ENCODE results near the gene STIM2.

STIM2 gene

DNA sequence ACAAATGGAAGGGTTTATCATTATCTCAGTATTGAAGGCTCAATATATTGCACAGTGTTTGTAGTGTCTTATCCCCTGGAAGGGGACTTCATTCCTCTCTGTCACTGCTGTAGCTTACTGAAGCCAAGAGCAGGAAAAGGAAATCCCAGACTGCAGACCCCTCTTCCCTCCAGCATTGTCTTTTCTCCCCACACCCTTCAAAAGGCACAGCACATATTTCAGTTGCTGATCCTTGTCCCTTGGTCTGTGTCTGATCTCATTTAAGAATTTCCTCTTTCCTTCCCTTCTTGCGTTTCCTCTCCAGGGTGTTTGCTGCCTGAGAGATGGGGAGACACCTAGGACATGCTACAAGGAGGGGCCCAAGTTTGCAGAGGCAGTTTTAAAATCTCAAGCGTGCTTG is 40.1 kb downstream of the STIM2 start:
- no peak for DNase-seq (ENCODE audit: low read depth in 2 of 2)

DNA sequence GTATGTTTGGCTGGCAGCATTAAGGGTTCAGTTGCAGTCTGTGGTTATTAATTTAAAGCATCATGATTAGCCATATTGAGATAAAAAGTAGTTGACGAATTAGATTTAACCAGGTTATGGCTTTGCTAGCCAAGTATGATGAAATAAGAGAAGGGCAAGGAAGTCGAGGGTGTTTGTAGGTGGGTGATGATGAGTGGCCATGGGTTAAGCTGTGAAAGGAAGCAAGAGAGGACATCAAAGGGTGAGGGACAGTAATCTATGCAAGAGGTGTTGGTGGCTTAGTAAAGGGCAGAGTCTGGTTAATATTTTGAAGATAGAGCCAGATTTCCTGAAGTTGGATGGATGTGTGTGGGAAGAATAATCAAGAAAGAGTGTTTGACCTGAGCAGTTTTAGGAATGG is 44.5 kb downstream of the STIM2 start:
- no peak for DNase-seq (ENCODE audit: low read depth in 2 of 2)

DNA sequence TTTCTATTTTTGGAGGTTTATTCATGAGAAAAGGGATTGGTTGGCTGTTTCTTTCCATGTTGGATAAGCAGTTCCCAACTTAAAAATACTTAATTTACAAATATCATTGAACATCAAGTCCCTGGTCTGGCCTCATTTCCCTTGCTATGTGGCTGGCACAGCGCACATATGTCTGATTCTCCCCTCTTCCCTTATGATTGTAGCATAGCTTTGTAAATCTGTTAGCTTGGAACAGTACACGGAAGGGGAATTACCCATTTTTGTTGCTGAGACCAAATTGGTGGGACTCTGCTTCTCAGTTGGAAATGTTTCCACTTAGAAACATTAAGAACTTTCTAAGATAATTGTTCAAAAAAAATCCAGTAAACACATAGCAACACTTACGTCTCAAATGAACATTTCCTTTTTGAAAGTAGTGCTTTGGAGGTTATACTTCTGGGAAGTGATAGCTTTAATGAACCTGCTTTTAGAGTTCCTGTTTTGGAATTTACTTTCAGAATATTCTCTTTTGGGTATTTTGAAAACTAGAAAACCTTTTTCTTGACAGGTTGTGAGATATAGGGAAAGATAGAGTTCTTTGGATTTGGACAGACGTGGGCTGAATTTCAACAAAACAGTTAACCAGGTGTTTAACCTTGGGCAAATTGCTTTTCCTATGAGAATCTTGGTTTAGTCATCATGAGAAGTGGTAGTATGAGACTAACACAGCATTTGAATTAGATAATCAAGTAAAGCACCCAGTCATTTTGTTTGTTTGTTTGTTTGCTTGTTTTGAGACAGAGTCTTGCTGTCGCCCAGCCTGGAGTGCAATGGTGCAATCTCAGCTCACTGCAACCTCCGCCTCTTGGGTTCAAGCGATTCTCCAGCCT is 47.3 kb downstream of the STIM2 start:
- no peak for DNase-seq (ENCODE audit: low read depth in 2 of 2)

DNA sequence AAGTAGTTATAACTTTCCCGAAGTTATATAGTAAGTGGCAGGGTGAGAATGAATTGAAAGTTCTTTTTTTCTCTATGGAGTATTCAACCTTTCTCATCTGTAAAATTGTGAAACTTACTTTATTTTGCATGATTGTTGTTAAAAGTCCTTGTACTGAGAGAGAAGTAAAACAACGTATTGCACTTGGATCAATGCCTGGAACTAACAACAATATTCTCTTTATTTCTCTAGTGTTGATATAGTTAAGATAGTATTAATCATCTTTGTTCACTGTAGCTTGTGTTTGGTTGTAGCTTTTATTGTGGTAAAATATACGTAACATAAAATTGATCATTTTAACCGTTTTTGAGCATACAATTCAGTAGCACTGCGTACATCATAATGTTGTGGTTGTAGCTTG is 48.7 kb downstream of the STIM2 start:
- no peak for DNase-seq (ENCODE audit: low read depth in 2 of 2)

DNA sequence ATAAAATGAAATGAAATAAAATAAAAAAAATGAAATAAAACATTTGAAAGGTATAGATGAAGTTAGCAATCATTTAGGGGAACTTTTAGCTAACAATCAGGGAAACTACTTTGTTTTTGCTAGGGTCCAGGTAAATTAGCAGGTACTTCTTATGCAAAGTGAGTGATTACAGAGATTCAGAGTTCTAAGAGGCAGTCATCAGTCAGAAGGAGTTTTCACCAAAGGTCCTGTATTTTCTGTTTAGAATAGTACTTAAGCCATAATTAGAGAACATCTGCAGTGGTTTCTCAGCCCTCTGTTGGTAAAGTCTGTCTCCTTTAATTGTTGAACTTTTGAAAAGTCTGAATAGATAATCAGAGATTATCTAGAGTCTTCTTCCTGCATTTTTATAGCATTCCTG is 50.6 kb downstream of the STIM2 start:
- no peak for DNase-seq (ENCODE audit: low read depth in 2 of 2)

DNA sequence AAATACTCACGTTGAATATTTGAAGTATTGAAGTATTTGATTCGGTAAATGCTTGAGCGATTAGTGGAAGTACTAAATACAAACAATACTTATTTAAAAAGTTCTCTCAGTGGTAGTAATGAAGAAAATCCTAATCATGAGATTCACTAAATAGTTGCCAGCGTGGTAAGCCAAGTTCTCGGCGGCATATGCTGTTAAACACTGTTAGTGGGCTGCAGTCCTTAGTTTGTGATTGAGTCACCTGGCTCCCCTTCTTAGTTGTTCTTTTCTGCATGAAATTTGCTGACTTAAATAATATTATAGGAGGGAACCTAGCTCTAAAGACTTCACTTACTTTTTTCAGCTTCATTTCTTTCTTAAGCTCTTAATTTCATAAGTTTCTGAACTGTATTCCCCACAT is 51.4 kb downstream of the STIM2 start:
- no peak for DNase-seq (ENCODE audit: low read depth in 2 of 2)

DNA sequence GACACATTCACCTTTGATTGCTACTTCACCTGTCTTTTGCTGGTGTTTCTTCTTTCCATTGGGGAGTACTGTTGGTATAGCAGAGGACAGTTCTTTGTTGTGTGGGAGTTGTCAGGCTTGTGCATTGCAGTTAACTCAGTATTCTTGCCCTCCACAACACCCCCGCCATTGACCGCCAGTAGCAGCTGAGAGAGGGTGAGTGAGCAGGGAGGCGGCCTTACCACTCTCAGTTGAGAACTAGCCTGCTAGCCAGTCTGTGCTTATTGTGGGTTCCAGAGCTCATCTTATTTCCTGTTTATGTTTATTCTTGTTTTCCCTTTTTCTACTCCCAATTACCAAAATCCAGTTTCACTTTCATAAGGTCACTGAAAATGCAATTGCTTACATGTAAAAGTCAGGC is 52.2 kb downstream of the STIM2 start:
- DNase-seq (ENCODE audit: low read depth in 2 of 2): no peak

DNA sequence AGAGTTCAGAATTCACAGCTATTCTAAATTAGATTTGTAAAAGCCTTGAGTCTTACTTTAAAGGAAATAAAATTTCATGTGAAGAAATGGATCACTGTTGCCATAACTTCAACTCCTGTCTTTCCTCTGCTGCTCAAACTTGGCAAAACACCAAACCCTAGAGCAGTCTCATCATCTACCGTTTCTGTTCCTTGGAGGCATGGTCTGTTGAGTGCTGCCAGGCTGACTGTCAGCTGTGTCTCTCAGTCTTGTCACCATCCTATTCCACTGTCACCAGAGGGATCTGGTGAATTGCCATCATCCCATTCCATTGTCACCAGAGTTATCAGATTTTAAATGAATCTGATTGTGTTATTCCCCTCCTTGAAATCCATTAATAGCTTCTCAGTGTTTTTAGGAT is 55.6 kb downstream of the STIM2 start:
- DNase-seq (ENCODE audit: low read depth in 2 of 2): no peak

DNA sequence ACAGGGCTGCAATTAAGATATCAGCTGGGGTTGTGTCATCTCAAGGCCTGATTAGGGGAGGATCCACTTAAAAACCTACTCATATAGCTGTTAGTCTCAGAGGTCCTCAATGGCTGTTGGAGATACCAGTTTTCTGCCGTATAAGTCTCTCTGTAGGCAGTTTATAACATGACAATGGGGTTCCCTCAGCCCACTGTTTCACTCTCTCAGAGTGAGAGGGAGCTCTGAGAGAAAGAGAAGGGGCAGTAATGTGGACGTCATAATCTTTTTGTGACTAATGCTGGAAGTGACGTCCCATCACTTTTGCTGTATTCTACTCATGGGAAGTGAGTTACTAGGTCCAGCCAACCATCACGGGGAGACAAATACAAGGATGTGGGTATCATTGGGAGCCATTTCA is 70.3 kb downstream of the STIM2 start:
- DNase-seq (ENCODE audit: low read depth in 2 of 2): no peak

DNA sequence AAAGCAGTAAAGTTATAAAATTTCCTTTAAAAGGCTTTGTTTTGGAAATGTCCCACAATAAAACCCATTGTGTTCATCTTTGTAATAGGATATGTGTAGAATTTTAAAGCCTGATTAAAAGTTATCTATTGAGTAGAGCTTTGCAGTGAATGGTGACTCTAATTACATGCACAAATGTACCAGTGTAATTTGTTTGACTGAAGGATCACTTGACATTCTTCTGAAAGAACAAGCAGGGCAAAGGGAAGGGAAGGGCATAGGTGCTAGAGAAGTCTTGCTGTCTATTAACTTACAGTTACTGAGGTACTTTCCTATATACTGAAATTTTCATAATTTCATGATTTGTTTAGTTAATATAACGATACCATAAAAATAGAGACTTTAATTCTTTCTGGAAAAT is 70.8 kb downstream of the STIM2 start:
- no peak for DNase-seq (ENCODE audit: low read depth in 2 of 2)

DNA sequence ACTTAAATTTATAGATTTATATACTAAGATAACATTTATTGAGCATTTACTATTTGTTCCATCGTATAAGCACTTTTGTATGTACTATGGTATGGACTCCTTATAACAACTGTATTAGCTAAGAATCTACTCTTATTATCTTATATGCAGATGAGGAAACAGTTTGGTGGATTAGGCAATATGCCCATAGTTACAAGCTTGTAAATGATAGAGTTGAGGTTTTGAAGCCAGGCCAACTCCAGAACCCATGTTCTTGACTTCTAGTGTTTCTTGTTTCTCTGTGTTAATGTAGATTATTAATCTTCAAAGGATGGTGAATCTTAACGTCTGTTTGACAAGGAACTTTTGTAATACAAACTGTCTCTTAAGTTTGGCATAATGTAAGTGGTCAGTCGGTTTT is 71.3 kb downstream of the STIM2 start:
- DNase-seq (ENCODE audit: low read depth in 2 of 2): no peak

DNA sequence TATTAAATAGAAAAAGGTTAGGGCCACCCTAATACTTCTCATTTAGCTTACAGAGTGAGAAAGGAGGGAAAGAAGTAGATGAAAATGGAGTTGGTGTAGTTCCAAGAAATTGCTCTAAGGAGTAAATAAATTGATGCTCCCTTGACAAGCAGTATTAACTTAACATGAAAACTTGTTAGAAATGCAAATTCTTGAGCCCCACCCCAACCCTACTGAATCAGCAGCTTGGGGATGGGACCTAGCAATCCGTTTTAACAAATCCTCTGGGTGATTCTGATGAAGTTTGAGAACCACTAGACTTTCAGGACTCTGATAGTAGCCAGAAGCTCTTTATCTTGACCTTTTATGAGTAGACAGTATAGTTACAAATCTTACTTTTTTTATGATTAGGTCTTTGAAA is 74.8 kb downstream of the STIM2 start:
- DNase-seq (ENCODE audit: low read depth in 2 of 2): no peak

DNA sequence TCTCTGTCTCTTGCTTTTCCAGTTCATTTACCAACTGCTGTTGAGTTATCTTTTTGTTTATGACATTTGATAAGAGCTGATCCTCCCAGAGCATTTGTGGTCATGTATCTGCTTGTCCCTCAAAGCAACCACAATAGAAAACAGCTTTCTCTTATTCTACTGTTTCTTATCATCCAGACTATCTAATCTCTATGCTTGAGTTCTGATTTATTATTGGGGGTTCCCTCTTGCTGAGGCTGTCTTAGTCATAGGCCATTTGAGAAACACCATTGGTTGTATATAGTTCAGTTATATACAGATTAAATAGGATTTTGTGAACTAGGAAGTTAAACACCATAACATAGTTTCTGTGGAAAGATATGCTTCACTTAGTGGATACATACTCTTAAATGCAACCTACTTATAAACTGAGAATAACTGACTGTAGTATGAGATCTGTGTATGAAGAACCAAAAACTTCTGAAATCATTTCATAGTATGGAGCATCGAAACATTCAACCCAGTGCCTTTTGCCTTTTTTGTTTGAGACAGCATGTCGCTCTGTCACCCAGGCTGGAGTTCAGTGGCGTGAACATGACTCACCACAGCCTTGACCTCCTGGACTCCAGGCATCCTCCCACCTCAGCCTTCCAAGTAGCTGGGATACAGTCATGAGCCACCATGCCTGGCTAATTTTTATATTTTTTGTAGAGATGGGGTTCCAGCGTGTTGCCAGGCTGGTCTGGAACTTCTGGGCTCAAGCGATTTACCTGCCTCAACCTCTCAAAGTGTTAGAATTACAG is 75.8 kb downstream of the STIM2 start:
- no peak for DNase-seq (ENCODE audit: low read depth in 2 of 2)

DNA sequence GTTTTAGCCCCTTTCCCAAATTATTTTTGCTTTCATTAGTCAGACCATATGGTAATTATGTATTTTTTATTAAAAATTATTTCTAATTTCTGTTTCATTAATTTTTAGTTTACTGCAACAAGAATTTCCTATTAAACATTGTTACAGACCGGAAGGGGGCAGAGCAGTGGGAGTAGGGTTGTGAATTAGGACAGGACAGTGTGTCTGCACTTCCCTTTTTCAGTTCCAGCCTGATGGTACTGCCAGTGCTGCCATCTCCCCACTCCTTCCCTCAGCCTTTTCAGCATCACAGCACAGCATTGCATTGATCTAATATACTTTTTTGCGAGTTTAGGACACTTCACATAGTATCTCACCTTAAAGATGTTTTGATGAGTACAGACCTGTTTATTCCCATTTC is 76.5 kb downstream of the STIM2 start:
- no peak for DNase-seq (ENCODE audit: low read depth in 2 of 2)

DNA sequence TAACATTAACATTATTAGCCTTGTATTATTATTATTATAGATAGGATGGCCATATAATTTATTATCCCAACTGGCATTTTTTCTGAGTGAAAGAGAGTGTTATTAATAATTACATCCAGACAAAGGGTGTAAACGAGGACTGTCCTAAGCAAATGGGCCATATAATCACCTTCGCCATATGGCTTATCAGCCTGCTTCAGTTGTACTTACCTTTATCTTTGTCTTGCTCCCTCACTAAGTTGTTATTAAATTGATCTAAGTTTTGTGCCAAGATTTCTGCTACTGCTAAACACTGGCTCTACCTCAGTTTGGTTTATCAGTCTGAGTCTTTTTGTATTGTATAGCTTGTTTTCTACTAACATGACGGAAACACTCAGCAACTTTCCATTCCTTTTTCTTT is 76.9 kb downstream of the STIM2 start:
- no peak for DNase-seq (ENCODE audit: low read depth in 2 of 2)

DNA sequence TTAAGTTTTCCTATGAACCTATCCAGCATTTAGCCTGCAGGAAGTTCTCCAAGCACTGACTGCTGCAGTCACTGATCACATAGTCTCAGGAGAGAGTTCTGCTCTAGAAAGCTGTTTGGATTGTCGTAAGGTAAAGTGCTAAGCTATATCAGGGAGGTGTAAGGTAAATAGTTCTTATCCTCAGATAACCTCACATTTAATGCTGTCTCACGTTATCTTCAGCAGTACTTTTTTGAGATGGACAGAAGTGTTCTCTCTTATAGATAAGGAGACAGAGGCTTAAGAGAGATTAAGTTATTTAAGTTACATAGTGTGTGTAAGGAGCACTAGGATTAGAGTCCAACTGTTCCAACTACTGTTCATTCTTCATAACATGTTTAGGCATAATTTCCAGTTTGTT is 77.9 kb downstream of the STIM2 start:
- no peak for DNase-seq (ENCODE audit: low read depth in 2 of 2)

DNA sequence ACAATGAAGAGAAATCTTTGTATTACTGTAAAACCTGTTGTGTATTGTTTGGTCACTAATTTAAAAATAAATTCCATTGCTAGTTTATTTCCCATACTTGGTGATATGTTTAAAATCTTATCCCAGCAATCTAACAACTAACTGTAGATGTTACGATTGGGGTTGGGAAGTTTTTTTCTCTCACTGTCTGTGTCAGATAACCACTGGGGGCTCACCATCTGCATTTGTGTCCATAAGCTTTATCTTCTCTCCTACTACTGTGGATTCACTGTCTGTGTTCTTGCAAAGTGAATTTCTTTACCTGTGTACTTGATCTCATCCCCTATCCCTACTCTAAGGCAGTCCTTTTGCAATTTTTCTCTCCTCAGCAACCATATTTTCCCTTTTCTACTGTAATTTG is 81.3 kb downstream of the STIM2 start:
- DNase-seq (ENCODE audit: low read depth in 2 of 2): no peak

DNA sequence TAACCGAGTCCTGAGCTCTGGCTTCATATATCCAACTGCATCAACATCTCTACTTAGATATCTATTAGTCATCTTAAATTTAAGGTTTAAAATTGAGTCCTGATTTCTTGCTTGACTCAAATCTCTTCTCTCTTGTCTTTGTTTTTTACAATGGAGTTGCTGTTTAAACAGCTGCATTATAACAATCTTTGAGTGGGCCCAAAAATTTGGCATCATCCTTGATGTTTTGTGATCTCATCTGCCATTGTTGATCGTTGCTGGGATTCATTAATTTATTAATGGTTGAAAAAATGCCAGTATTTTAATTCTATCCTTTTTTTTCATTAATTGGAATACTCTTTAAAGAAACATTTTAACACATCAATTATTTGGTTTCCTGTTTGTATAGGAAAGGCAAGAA is 82.2 kb downstream of the STIM2 start:
- no peak for DNase-seq (ENCODE audit: low read depth in 2 of 2)

DNA sequence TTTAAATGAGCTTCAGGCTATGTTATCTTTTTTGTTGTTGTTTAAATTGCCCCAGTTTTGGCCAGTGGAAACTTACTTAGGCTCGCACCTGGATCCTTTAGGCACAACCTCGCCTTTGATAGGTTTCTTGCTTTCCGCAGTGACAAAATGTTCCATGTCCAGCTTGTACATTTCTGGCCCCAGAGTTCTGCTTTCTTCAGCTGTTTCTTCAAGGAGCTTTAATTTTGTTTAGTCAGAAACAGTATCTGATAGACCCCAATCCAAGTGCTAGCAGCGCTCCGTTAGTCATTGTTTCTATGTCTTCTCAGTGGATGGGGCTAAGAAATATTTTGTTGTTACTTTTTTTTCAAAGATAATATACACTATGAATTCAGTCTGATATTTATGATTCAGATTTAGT is 82.8 kb downstream of the STIM2 start:
- no peak for DNase-seq (ENCODE audit: low read depth in 2 of 2)

DNA sequence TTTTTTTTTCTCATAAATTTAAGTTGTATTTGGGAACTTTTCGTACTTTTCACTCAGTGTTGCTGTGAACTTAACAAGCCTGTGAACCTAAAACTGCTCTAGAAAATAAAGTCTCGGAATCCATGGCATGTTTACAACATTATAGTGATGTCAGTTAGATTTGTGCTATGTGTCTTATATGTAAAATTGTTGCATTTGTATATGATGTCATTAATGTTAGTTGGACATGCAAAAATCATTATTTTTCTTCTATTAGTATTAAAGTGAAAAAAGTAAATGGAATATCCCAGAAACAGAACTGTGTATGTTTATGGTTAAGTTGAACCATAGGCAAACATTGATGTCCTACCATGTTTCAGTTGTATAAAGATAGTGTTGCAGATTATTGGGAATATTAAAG is 85.2 kb downstream of the STIM2 start:
- no peak for DNase-seq (ENCODE audit: low read depth in 2 of 2)

DNA sequence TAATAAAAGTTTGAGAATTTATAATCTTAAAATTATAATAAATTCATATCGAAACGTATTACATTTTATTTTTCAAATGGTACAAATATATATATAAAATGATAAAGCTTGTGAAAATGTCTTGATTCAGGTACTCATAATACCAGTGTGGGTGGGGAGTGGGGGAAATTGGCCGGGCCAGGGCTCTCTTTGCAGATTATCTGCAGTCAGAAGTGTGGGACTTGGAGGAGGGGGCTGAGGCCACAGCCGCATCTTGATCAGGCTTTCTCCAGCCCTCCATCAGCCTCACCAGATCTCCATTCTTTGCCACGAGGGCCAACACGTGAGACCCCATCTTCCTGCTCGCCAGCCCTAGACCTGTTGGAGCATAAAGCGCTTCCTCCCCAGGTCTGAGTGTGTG is 86.7 kb downstream of the STIM2 start:
- DNase-seq (ENCODE audit: low read depth in 2 of 2): no peak

DNA sequence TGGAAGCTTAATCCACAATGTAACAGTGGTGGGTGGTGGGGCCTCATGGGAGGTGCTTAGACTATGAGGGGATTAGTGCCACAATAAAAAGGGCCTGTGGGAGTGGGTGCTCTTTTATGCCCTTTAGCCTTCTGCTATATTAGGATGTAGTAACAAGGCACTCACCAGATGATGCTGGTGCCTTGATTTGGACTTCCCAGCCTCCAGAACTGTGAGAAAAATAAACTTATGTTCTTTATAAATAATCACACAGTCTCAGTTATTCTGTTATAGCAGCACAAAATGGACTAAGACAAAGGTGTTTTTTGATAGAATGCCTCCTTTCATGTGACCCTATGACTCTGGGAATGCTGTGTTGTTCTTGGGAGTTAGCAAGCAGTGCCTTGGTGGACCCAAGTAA is 89.8 kb downstream of the STIM2 start:
- no peak for DNase-seq (ENCODE audit: low read depth in 2 of 2)

DNA sequence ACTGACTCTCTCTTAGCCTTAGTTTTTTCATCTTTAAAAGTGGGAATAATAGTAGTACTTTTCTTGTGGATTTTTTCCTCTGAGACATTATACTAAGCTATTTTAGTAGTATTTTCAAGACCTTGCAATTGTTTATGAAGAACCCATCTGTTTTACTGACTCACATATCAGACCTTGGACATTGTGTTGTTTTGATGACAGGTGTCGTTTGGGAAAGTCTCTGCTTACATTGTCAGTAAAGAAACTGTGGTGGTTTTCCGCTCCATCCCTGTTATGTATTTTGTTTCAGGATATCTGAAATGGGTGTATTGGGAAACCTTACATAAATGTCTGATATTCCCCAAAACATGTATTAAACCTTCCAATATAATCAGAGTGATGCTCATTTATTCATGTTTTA is 92.2 kb downstream of the STIM2 start:
- no peak for DNase-seq (ENCODE audit: low read depth in 2 of 2)
